ENCODE results near the gene CDH4. TPM values are rescaled to one million over a fixed set of nuclear protein-coding genes. Genes with fewer than 3 reads are reported as not detected.

The CDH4 gene
- total RNA-seq, 1 donor from 2014 or later, result 0.23 TPM

GRCh38 chr20:61543086-61543485, 291.0 kb downstream of the CDH4 start:
- no peaks in the 10 kb centered on the region for H3K4me1 Mint-ChIP-seq (ENCODE audit: unreplicated experiment)
- no peaks in the 10 kb centered on the region for H3K36me3 Mint-ChIP-seq (ENCODE audit: low read depth, unreplicated experiment)
- no peak overlapping the region for H3K4me3 Mint-ChIP-seq (ENCODE audit: unreplicated experiment)
- TF ChIP-seq CTCF (IDR thresholded peaks at IDR 0.05; ENCODE audit: unreplicated experiment), result no peak
- H3K27me3 Mint-ChIP-seq (ENCODE audit: unreplicated experiment), result no peaks in the 10 kb centered on the region
- H3K9me3 Mint-ChIP-seq (ENCODE audit: unreplicated experiment), result no peaks in the 10 kb centered on the region
- DNase-seq (ENCODE audit: low spot score), result no peak
- no peak overlapping the region for H3K27ac Mint-ChIP-seq (ENCODE audit: unreplicated experiment)

- no peaks in the 10 kb centered on the region for H3K4me1 Mint-ChIP-seq (ENCODE audit: unreplicated experiment)
- no peaks in the 10 kb centered on the region for H3K27me3 Mint-ChIP-seq (ENCODE audit: unreplicated experiment)
- no peaks in the 10 kb centered on the region for H3K9me3 Mint-ChIP-seq (ENCODE audit: unreplicated experiment)
These were observed 292.1 kb downstream of the CDH4 start for GRCh38 chr20:61543931-61544745.

GRCh38 chr20:61544910-61545889, 293.1 kb downstream of the CDH4 start:
- Mint-ChIP-seq H3K27me3 (ENCODE audit: unreplicated experiment) (no peaks in the 10 kb centered on the region), H3K27ac (ENCODE audit: unreplicated experiment) (no peak overlapping the region), H3K36me3 (ENCODE audit: low read depth, unreplicated experiment) (no peaks in the 10 kb centered on the region), H3K9me3 (ENCODE audit: unreplicated experiment) (no peaks in the 10 kb centered on the region), H3K4me1 (ENCODE audit: unreplicated experiment) (no peaks in the 10 kb centered on the region), H3K4me3 (ENCODE audit: unreplicated experiment) (no peak overlapping the region)
- TF ChIP-seq CTCF (IDR thresholded peaks at IDR 0.05; ENCODE audit: unreplicated experiment), result no peak
- DNase-seq (ENCODE audit: low spot score), result no peak

More at GRCh38 chr20:61543931-61544745, 292.1 kb downstream of the CDH4 start:
- no peak for DNase-seq (ENCODE audit: low spot score)
- TF ChIP-seq CTCF (IDR thresholded peaks at IDR 0.05; ENCODE audit: unreplicated experiment), result no peak
- H3K36me3 Mint-ChIP-seq (ENCODE audit: low read depth, unreplicated experiment), result no peaks in the 10 kb centered on the region
- H3K27ac Mint-ChIP-seq (ENCODE audit: unreplicated experiment), result no peak overlapping the region
- no peak overlapping the region for H3K4me3 Mint-ChIP-seq (ENCODE audit: unreplicated experiment)

GRCh38 chr20:61546641-61547040, 294.6 kb downstream of the CDH4 start:
- no peak for DNase-seq (ENCODE audit: low spot score)
- Mint-ChIP-seq H3K4me3 (ENCODE audit: unreplicated experiment) (no peak overlapping the region), H3K27ac (ENCODE audit: unreplicated experiment) (no peak overlapping the region), H3K36me3 (ENCODE audit: low read depth, unreplicated experiment) (no peaks in the 10 kb centered on the region), H3K9me3 (ENCODE audit: unreplicated experiment) (no peaks in the 10 kb centered on the region), H3K27me3 (ENCODE audit: unreplicated experiment) (no peaks in the 10 kb centered on the region), H3K4me1 (ENCODE audit: unreplicated experiment) (no peaks in the 10 kb centered on the region)
- no peak for TF ChIP-seq CTCF (IDR thresholded peaks at IDR 0.05; ENCODE audit: unreplicated experiment)

Measured in endothelial cell (in vitro differentiated cells).